ENCODE results near the gene CLASP1. TPM values are rescaled to one million over a fixed set of nuclear protein-coding genes. Genes with fewer than 3 reads are reported as not detected.

CLASP1 gene
- total and polyA plus RNA-seq, 2 of the 8 experiments (the other 6 are each of a cell fraction or from before 2014, with no cell fraction given) = 7.3 to 53.9 TPM

GRCh38 chr2:121415727-121416126, 233.5 kb downstream of the CLASP1 start:
- no peak overlapping the region for H2AFZ ChIP-seq (ENCODE audit: low read length)
- H4K20me1 ChIP-seq (replicated peaks in 1 of 2; ENCODE audit: control insufficient read depth in 1 of 2, insufficient read depth in 2 of 2, low read length in 2 of 2) = peaks cover 0 to 1% of the 10 kb centered on the region in 2 experiments
- H3K14ac ChIP-seq (ENCODE audit: insufficient read length) = no peak overlapping the region
- H3K79me2 ChIP-seq (ENCODE audit: control insufficient read depth in 1 of 2, insufficient read depth in 2 of 2, low read length in 2 of 2) = no peaks in the 10 kb centered on the region
- no peak overlapping the region for H2BK120ac ChIP-seq (replicated peaks; ENCODE audit: low read depth, low read length)
- H3K36me3 ChIP-seq (ENCODE audit: control insufficient read depth in 2 of 4, insufficient read depth in 4 of 4, low read length in 3 of 4) = peaks cover 0 to 12% (median under 1%) of the 10 kb centered on the region in 4 experiments; a peak in 3 of 8 replicates
- no peak overlapping the region for H4K8ac ChIP-seq (ENCODE audit: extremely low read depth, insufficient read depth, low read length)
- FAIRE-seq = no peak
- H3K27ac ChIP-seq (ENCODE audit: low read depth, low read length) = no peak overlapping the region
- no peak overlapping the region for H2BK12ac ChIP-seq (ENCODE audit: low read depth, low read length)
- no peak overlapping the region for H2BK20ac ChIP-seq (ENCODE audit: low read length)
- no peak overlapping the region for H2AK5ac ChIP-seq (ENCODE audit: low read depth, low read length)
- CTCF ChIA-PET (ENCODE audit: partially characterized antibody) = interaction anchor here (1.1 kb wide), 1 partner anchor 14 kb away, joined by 4 read pairs; no protein-coding TSS in a partner anchor
- no peaks in the 10 kb centered on the region for H3K4me1 ChIP-seq (replicated peaks in 1 of 4; ENCODE audit: control insufficient read depth in 3 of 4, insufficient read depth in 4 of 4, low read length in 3 of 4)
- no peak for DNase-seq (ENCODE audit: low read depth in 1 of 2, low spot score in 2 of 2)
- no peaks in the 10 kb centered on the region for H3K27me3 ChIP-seq (replicated peaks in 1 of 4; ENCODE audit: control insufficient read depth in 3 of 4, extremely low read depth in 1 of 4, insufficient read depth in 3 of 4, low read length in 3 of 4)
- no peak overlapping the region for H3K23ac ChIP-seq (ENCODE audit: insufficient read length)
- no peak overlapping the region for H4K5ac ChIP-seq (ENCODE audit: insufficient read length, low read depth, low read length)
- H3K56ac ChIP-seq (replicated peaks; ENCODE audit: insufficient read length, low read depth, low read length) = no peak overlapping the region
- no peak overlapping the region for H3K9ac ChIP-seq (replicated peaks in 1 of 4; ENCODE audit: extremely low read depth in 1 of 4, low read depth in 3 of 4, low read length in 3 of 4)
- H3K9me3 ChIP-seq (ENCODE audit: insufficient read depth in 2 of 2, low read depth in 1 of 2, low read length in 1 of 2) = no peaks in the 10 kb centered on the region
- no peak overlapping the region for H2BK5ac ChIP-seq (ENCODE audit: low read depth, low read length)
- H3K4me3 ChIP-seq (ENCODE audit: extremely low read depth in 1 of 4, insufficient read depth in 2 of 4, low read depth in 3 of 4, low read length in 4 of 4) = no peak overlapping the region
- no peak overlapping the region for H3K18ac ChIP-seq (ENCODE audit: extremely low read depth, low read length)
- TF ChIP-seq NANOG (IDR thresholded peaks at IDR 0.05; ENCODE audit: insufficient read depth, low read depth, low read length, poor library complexity, severe bottlenecking) = no peak
- TF ChIP-seq CTCF (IDR thresholded peaks at IDR 0.05; ENCODE audit: control extremely low read depth in 1 of 3, insufficient read depth in 1 of 3, low read depth in 1 of 3, low read length in 3 of 3) = no peak
- TF ChIP-seq SIX5 (IDR thresholded peaks at IDR 0.05; ENCODE audit: low read depth, low read length) = no peak
- TF ChIP-seq JUND (IDR thresholded peaks at IDR 0.05; ENCODE audit: low read length) = no peak
- no peak for TF ChIP-seq FOSL1 (IDR thresholded peaks at IDR 0.05; ENCODE audit: insufficient read depth, low read depth, low read length)
- no peak for TF ChIP-seq EGR1 (IDR thresholded peaks at IDR 0.05; ENCODE audit: borderline replicate concordance, low read depth, low read length)
- TF ChIP-seq SAP30 (IDR thresholded peaks at IDR 0.05; ENCODE audit: insufficient read depth, insufficient replicate concordance, low read length) = no peak
- no peak for TF ChIP-seq POU5F1 (IDR thresholded peaks at IDR 0.05; ENCODE audit: low read depth, low read length)
- no peak overlapping the region for H3K4ac ChIP-seq (replicated peaks; ENCODE audit: insufficient read length, low read depth, low read length)
- H3K79me1 ChIP-seq (ENCODE audit: low read depth, low read length) = no peaks in the 10 kb centered on the region; the same call in 1 of the 2 replicates
- H2BK15ac ChIP-seq (ENCODE audit: low read length) = no peak overlapping the region
- H3K4me2 ChIP-seq (ENCODE audit: insufficient read depth in 1 of 2, low read depth in 2 of 2, low read length in 2 of 2) = no peak overlapping the region
- POLR2A ChIA-PET (ENCODE audit: partially characterized antibody) = interaction anchor here (1.2 kb wide), 1 partner anchor 115 kb away, joined by 3 read pairs; the partner anchor contains the start of gene RNU4ATAC
- 83% methylated on average over 1 of the region's 1 CpG; no CpG with 5 or more reads in 1 of the 2 experiments for WGBS, 2 experiments (ENCODE audit: extremely low coverage in 1 of 2, insufficient coverage in 1 of 2, insufficient read length in 1 of 2, insufficient replicate concordance in 2 of 2, low coverage in 1 of 2, low lambda C conversion rate in 2 of 2, missing lambda C conversion rate in 1 of 2)
- no peaks in the 10 kb centered on the region for H3K23me2 ChIP-seq (ENCODE audit: low read depth, low read length)
- no peak overlapping the region for H4K91ac ChIP-seq (replicated peaks; ENCODE audit: insufficient read length, low read length)

Measured in H1 (cell line).